H1 (cell line): Measurements from ENCODE around the gene RALGAPB. TPM values are rescaled to one million over a fixed set of nuclear protein-coding genes. Genes with fewer than 3 reads are reported as not detected.

Experiments used
- CTCF ChIA-PET: fragments of 300-600 bp; sonication (Branson Sonifier 250); formaldehyde crosslinking; loops from one replicate; lab custom pipeline; 2021; ENCODE audit not compliant: partially characterized antibody; lab: Charles Lee
- POLR2A ChIA-PET: fragments of 300-600 bp; sonication (Branson Sonifier 250); formaldehyde crosslinking; loops from one replicate; lab custom pipeline; 2021; ENCODE audit warnings: inconsistent platforms; ENCODE audit not compliant: partially characterized antibody; lab: Charles Lee
- DNase-seq, 2 experiments: peaks; one replicate each; pipeline versions ENCODE4 v3.0.0 to v3.0.0-alpha.2; 2010 to 2022; ENCODE audit warnings: low spot score in 2 of 2, low read depth in 1 of 2, mixed read lengths in 1 of 2
- FAIRE-seq: peaks from 2 replicates; lab custom pipeline; 2011; peaks lifted over from hg19 to GRCh38; lab: Jason Lieb, UNC
- H2AFZ ChIP-seq: 2 replicates; pipeline ENCODE4 v1.8.1; 2012; ENCODE audit warnings: low read length, inconsistent platforms
- H2AK5ac ChIP-seq: 2 replicates; pipeline ENCODE4 v1.6.1; 2013; ENCODE audit warnings: low read depth, low read length
- H2BK120ac ChIP-seq: replicated peaks from 2 replicates; pipeline ENCODE3; 2013; ENCODE audit warnings: low read depth, low read length, inconsistent platforms
- H2BK12ac ChIP-seq: 2 replicates; pipeline ENCODE4 v1.6.1; 2013; ENCODE audit warnings: low read depth, low read length
- H2BK15ac ChIP-seq: 2 replicates; pipeline ENCODE4 v1.6.1; 2013; ENCODE audit warnings: low read length
- H2BK20ac ChIP-seq: 2 replicates; pipeline ENCODE4 v1.6.1; 2013; ENCODE audit warnings: low read length
- H2BK5ac ChIP-seq: 2 replicates; pipeline ENCODE4 v1.6.1; 2013; ENCODE audit warnings: low read depth, low read length
- H3K14ac ChIP-seq: 2 replicates; pipeline ENCODE4 v1.6.1; 2013; ENCODE audit warnings: inconsistent platforms; ENCODE audit not compliant: insufficient read length
- H3K18ac ChIP-seq: 2 replicates; pipeline ENCODE4 v1.6.1; 2013; ENCODE audit warnings: low read length; ENCODE audit errors: extremely low read depth
- H3K23ac ChIP-seq: 2 replicates; pipeline ENCODE4 v1.6.1; 2013; ENCODE audit warnings: inconsistent platforms; ENCODE audit not compliant: insufficient read length
- H3K23me2 ChIP-seq: 2 replicates; pipeline ENCODE4 v1.6.1; 2013; ENCODE audit warnings: low read depth, low read length
- H3K27ac ChIP-seq: 2 replicates; pipeline ENCODE4 v1.6.1; 2011; ENCODE audit warnings: low read depth, low read length, inconsistent platforms
- H3K27me3 ChIP-seq, 4 experiments: replicated peaks in 1 of 4; 1 replicate in 1 of 4; 2 replicates in 3 of 4; pipeline versions ENCODE4 v1.6.1 to v1.8.1; 2011 to 2013; ENCODE audit warnings: low read length in 3 of 4, mild to moderate bottlenecking in 3 of 4, inconsistent platforms in 2 of 4, mixed read lengths in 2 of 4, moderate library complexity in 1 of 4; ENCODE audit not compliant: control insufficient read depth in 3 of 4, insufficient read depth in 3 of 4; ENCODE audit errors: extremely low read depth in 1 of 4
- H3K36me3 ChIP-seq, 4 experiments: 2 replicates each; pipeline versions ENCODE4 v1.6.1 to v1.8.1; 2011 to 2013; ENCODE audit warnings: mild to moderate bottlenecking in 4 of 4, low read length in 3 of 4, moderate library complexity in 2 of 4, control low read depth in 1 of 4, inconsistent platforms in 1 of 4; ENCODE audit not compliant: insufficient read depth in 4 of 4, control insufficient read depth in 2 of 4
- H3K4ac ChIP-seq: replicated peaks from 2 replicates; pipeline ENCODE3; 2013; ENCODE audit warnings: low read length, low read depth, mixed read lengths, inconsistent platforms; ENCODE audit not compliant: insufficient read length
- H3K4me1 ChIP-seq, 4 experiments: replicated peaks in 1 of 4; 1 replicate in 1 of 4; 2 replicates in 3 of 4; pipeline versions ENCODE4 v1.6.1 to v1.8.1; 2011 to 2013; ENCODE audit warnings: low read length in 3 of 4, inconsistent platforms in 2 of 4, mixed read lengths in 1 of 4; ENCODE audit not compliant: insufficient read depth in 4 of 4, control insufficient read depth in 3 of 4
- H3K4me2 ChIP-seq, 2 experiments: 2 replicates each; pipeline versions ENCODE4 v1.6.1 to v1.8.1; 2011 to 2013; ENCODE audit warnings: low read depth in 2 of 2, low read length in 2 of 2, control low read depth in 1 of 2, inconsistent platforms in 1 of 2, mild to moderate bottlenecking in 1 of 2; ENCODE audit not compliant: insufficient read depth in 1 of 2
- H3K4me3 ChIP-seq, 4 experiments: fragments of 200-600, 300-600 bp in 1 of 4; sonication (generic), shearing (Covaris generic), sonication (Bioruptor Twin) in 1 of 4; 2 replicates each; pipeline versions ENCODE4 v1.5.1 to v1.8.1; 2011 to 2016; ENCODE audit warnings: low read length in 4 of 4, low read depth in 3 of 4, control low read depth in 2 of 4, inconsistent platforms in 2 of 4, mild to moderate bottlenecking in 2 of 4, mixed read lengths in 1 of 4, moderate library complexity in 1 of 4; ENCODE audit not compliant: insufficient read depth in 2 of 4; ENCODE audit errors: extremely low read depth in 1 of 4
- H3K56ac ChIP-seq: replicated peaks from 2 replicates; pipeline ENCODE3; 2013; ENCODE audit warnings: low read depth, mild to moderate bottlenecking, mixed read lengths, low read length, inconsistent platforms; ENCODE audit not compliant: insufficient read length
- H3K79me1 ChIP-seq: 2 replicates; pipeline ENCODE4 v1.6.1; 2013; ENCODE audit warnings: low read depth, low read length, control low read depth
- H3K79me2 ChIP-seq, 2 experiments: 2 replicates each; pipeline versions ENCODE4 v1.6.1 to v1.8.1; 2012 to 2013; ENCODE audit warnings: low read length in 2 of 2, mild to moderate bottlenecking in 2 of 2, inconsistent platforms in 1 of 2; ENCODE audit not compliant: insufficient read depth in 2 of 2, control insufficient read depth in 1 of 2
- H3K9ac ChIP-seq, 4 experiments: replicated peaks in 1 of 4; 1 replicate in 1 of 4; 2 replicates in 3 of 4; pipeline versions ENCODE4 v1.6.1 to v1.8.1; 2011 to 2013; ENCODE audit warnings: low read depth in 3 of 4, low read length in 3 of 4, control low read depth in 2 of 4, mild to moderate bottlenecking in 2 of 4, moderate library complexity in 2 of 4, inconsistent platforms in 1 of 4; ENCODE audit errors: extremely low read depth in 1 of 4
- H3K9me3 ChIP-seq, 2 experiments: 2 replicates each; pipeline versions ENCODE4 v1.6.1 to v1.8.1; 2012 to 2013; ENCODE audit warnings: mild to moderate bottlenecking in 2 of 2, moderate library complexity in 2 of 2, control low read depth in 1 of 2, inconsistent platforms in 1 of 2, low read depth in 1 of 2, low read length in 1 of 2, mixed read lengths in 1 of 2; ENCODE audit not compliant: insufficient read depth in 2 of 2
- H4K20me1 ChIP-seq, 2 experiments: replicated peaks in 1 of 2; 2 replicates each; pipeline versions ENCODE3 to v1.8.1; 2011 to 2013; ENCODE audit warnings: inconsistent platforms in 2 of 2, low read length in 2 of 2, mild to moderate bottlenecking in 1 of 2; ENCODE audit not compliant: insufficient read depth in 2 of 2, control insufficient read depth in 1 of 2
- H4K5ac ChIP-seq: 2 replicates; pipeline ENCODE4 v1.6.1; 2013; ENCODE audit warnings: low read length, low read depth, mixed read lengths, inconsistent platforms; ENCODE audit not compliant: insufficient read length
- H4K8ac ChIP-seq: 2 replicates; pipeline ENCODE4 v1.8.0; 2013; ENCODE audit warnings: mild to moderate bottlenecking, moderate library complexity, low read length, inconsistent platforms; ENCODE audit not compliant: insufficient read depth; ENCODE audit errors: extremely low read depth
- H4K91ac ChIP-seq: replicated peaks from 2 replicates; pipeline ENCODE3; 2013; ENCODE audit warnings: low read length, mixed read lengths, inconsistent platforms; ENCODE audit not compliant: insufficient read length
- ASH2L ChIP-seq: fragments of 200-600, 300-600 bp; sonication (generic); IDR thresholded peaks from one replicate; pipeline ENCODE4 v1.7.1; 2017; ENCODE audit warnings: low read length
- POLR2AphosphoS5 ChIP-seq: IDR thresholded peaks from 2 replicates; pipeline ENCODE4 v1.6.1; 2011; ENCODE audit warnings: low read depth, low read length
- WGBS, 2 experiments: shearing (Covaris generic) in 1 of 2; methylation state at CpG; one replicate each; pipeline versions ENCODE4 v1.1.6 to v1.1.7; 2013 to 2015; ENCODE audit warnings: low lambda C conversion rate in 2 of 2, mixed read lengths in 2 of 2, inconsistent platforms in 1 of 2, low coverage in 1 of 2, missing lambda C conversion rate in 1 of 2; ENCODE audit not compliant: insufficient replicate concordance in 2 of 2, insufficient coverage in 1 of 2, insufficient read length in 1 of 2; ENCODE audit errors: extremely low coverage in 1 of 2, missing lambda C conversion rate in 1 of 2; 5-methylcytosine and 5-hydroxymethylcytosine counted together
- polyA plus RNA-seq, 7 experiments: library from polyadenylated mRNA; depleted of rRNA in 3 of 7; stranded (reverse) in 5 of 7; unstranded in 2 of 7; fragments of >200 nt in 5 of 7; fragments of 200-250 nt in 2 of 7; gene quantifications; 1 replicate in 5 of 7; 2 replicates in 1 of 7; 4 replicates in 1 of 7; pipeline versions ENCODE4 v1.2.1 to v1.2.3, GENCODE V29; 2011 to 2013; ENCODE audit warnings: missing spikeins in 2 of 7, mixed read lengths in 2 of 7
- total RNA-seq: library from RNA; stranded (reverse); fragmentation: NEBNext Ultra II Directional; extraction: Animal tissue kit (Norgen Biotek cat#: 25700); gene quantifications from 2 replicates; pipeline ENCODE4 v1.2.1, GENCODE V29; 2021

Gene RALGAPB
- total and polyA plus RNA-seq, 2 of the 8 experiments (the other 6 are each of a cell fraction or from before 2014, with no cell fraction given) = 10.6 to 35.1 TPM

DNA sequence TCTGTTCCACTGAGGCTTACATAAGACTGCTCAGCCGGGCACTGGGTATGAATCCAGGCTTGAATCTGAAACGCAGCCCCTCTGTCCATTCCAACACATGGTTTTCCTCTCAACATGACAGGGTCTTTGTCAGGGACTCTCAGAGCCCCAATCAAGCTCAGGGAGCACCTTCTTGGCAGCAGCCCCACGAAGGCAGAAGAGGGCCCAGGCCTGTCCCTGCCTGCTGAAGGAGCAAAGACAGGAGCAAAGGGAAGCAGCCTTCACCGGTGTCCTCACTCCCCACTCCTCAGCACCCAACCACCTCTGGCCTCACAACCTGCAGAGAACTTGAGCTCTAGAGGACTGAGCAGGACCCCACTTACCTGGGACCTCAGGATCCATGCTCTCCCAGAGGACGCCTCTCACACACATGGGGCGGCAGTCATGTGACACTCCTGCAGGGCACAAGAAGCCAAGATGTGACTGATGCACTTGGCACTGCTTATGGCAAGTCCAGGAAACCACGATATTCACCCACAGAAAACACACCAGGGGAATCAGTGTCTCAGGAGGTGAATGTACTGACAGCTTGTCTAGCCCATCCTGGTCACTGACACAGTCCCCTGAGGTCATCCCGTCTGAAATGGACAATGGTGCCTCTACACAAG, 41.8 kb upstream of the RALGAPB start:
- POLR2A ChIA-PET = interaction anchor here (0.9 to 13.7 kb wide), 6 partner anchors 12 to 99 kb away, joined by 3 to 420 read pairs (median 38); partner anchors contain the start of gene RALGAPB

More for the DNA sequence above, 41.8 kb upstream of the RALGAPB start:
- Histone ChIP-seq H3K79me1 (peaks cover 41% of the 10 kb centered on the region), H2BK20ac (no peak overlapping the region), H3K9ac (no peak overlapping the region), H4K20me1 (peaks cover 45 to 58% of the 10 kb centered on the region in 2 experiments), H2BK5ac (no peak overlapping the region), H3K4me3 (no peak overlapping the region)
- DNase-seq (no peak), FAIRE-seq (no peak)
- TF ChIP-seq ASH2L (no peak), POLR2AphosphoS5 (peak; percentile 77; the same call in 1 of the 2 replicates)
- TF ChIP-seq, all 59 proteins: peak for 1
- Histone ChIP-seq H3K79me2 (peaks cover 41 to 86% of the 10 kb centered on the region in 2 experiments), H3K14ac (no peak overlapping the region), H3K4me2 (no peak overlapping the region), H3K9me3 (no peaks in the 10 kb centered on the region), H2BK15ac (no peak overlapping the region), H3K4me1 (peaks cover 0 to 17% (median 7%) of the 10 kb centered on the region in 4 experiments; a peak in 6 of 7 replicates), H4K5ac (no peak overlapping the region), H3K56ac (no peak overlapping the region), H3K23ac (no peak overlapping the region), H3K18ac (no peak overlapping the region), H2BK12ac (no peak overlapping the region), H2BK120ac (no peak overlapping the region), H3K4ac (no peak overlapping the region), H3K27ac (no peak overlapping the region), H2AK5ac (no peak overlapping the region), H3K27me3 (no peaks in the 10 kb centered on the region), H2AFZ (no peak overlapping the region), H4K91ac (no peak overlapping the region), H3K36me3 (peaks cover 58 to 88% (median 77%) of the 10 kb centered on the region in 4 experiments), H4K8ac (no peak overlapping the region; the same call in 1 of the 2 replicates), H3K23me2 (peaks cover 10% of the 10 kb centered on the region)
- WGBS, 2 experiments = 93% methylated on average over 8 of the region's 8 CpGs; no CpG with 5 or more reads in 1 of the 2 experiments
- CTCF ChIA-PET = interaction anchor here (1.1 to 7.4 kb wide), 5 partner anchors 15 to 90 kb away, joined by 3 to 85 read pairs (median 6); partner anchors contain the start of gene RALGAPB
